Activated CD8-positive, alpha-beta T cell treated with anti-CD3 and anti-CD28 coated beads, Interleukin-2, amount 10 ng/mL, durations not matched to agents 7 days and 5 days (primary cell): ENCODE measurements around the gene RFX2. TPM values are rescaled to one million over a fixed set of nuclear protein-coding genes. Genes with fewer than 3 reads are reported as not detected.
A peak's percentile ranks its signal among the peaks of the same experiment; 100 is the strongest.
"Not testable (repeated sequence)": the region's sequence is repeated elsewhere in the genome, so short reads cannot be mapped to it uniquely, and the experiment has no call there.

Experiments
- ATAC-seq: fragments of 150-1000 bp; cut with Tn5 transposase; one replicate; pipeline ENCODE4 v1.10.0; 2021; ENCODE audit warnings: moderate library complexity
- CTCF ChIA-PET: fragments of 350-600 bp; sonication (Branson Sonifier 250); formaldehyde crosslinking; loops from one replicate; lab custom pipeline; 2021; ENCODE audit warnings: antibody characterized with exemption; lab: Charles Lee
- POLR2A ChIA-PET: fragments of 350-600 bp; sonication (Branson Sonifier 250); formaldehyde crosslinking; loops from one replicate; lab custom pipeline; 2021; ENCODE audit warnings: antibody characterized with exemption; lab: Charles Lee
- DNase-seq: peaks from one replicate; pipeline ENCODE4 v3.0.0-alpha.2; 2020
- H3K27ac Mint-ChIP-seq: one replicate; pipeline ENCODE4 v1.8.0; 2021; ENCODE audit warnings: mild to moderate bottlenecking, mixed read lengths
- H3K27me3 Mint-ChIP-seq: one replicate; pipeline ENCODE4 v1.8.0; 2021; ENCODE audit warnings: low read depth, mixed read lengths
- H3K36me3 Mint-ChIP-seq: one replicate; pipeline ENCODE4 v1.8.0; 2021; ENCODE audit warnings: low read depth, mixed read lengths
- H3K4me1 Mint-ChIP-seq: one replicate; pipeline ENCODE4 v1.8.0; 2021; ENCODE audit warnings: low read depth, mixed read lengths
- H3K4me3 Mint-ChIP-seq: one replicate; pipeline ENCODE4 v1.8.0; 2021; ENCODE audit warnings: mild to moderate bottlenecking, mixed read lengths
- H3K9me3 Mint-ChIP-seq: one replicate; pipeline ENCODE4 v1.8.0; 2022; ENCODE audit warnings: mixed read lengths; ENCODE audit not compliant: insufficient read depth
- total RNA-seq, 2 experiments: library from RNA; stranded (reverse); gene quantifications; one replicate each; pipeline ENCODE4 v1.2.3, GENCODE V29; 2021

RFX2 gene
- total RNA-seq, 2 experiments from 2014 or later, result 12.3 to 13.8 TPM

- Mint-ChIP-seq H3K4me3 (no peak overlapping the region), H3K4me1 (peaks cover 76% of the 10 kb centered on the region), H3K36me3 (peaks cover 32% of the 10 kb centered on the region), H3K9me3 (no peaks in the 10 kb centered on the region), H3K27me3 (no peaks in the 10 kb centered on the region), H3K27ac (peak overlapping the region; percentile 58)
- no peak for DNase-seq
- ChIA-PET POLR2A (interaction anchor here (0.6 to 2.2 kb wide), 4 partner anchors 10 to 400 kb away, joined by 3 to 14 read pairs (median 3); partner anchors contain the start of gene RANBP3), CTCF (interaction anchor here (1.0 to 3.9 kb wide), 21 partner anchors 10 to 284 kb away, joined by 3 to 75 read pairs (median 7); partner anchors contain the start of genes NDUFA11, NRTN, RANBP3 and VMAC)
- ATAC-seq, result no peak
Measured at GRCh38 chr19:5968431-5969373, 141.6 kb downstream of the RFX2 start.

- peaks cover 80% of the 10 kb centered on the region for H3K4me1 Mint-ChIP-seq
Measured at GRCh38 chr19:5967994-5968430, 142.3 kb downstream of the RFX2 start.

GRCh38 chr19:5967571-5967970, 142.7 kb downstream of the RFX2 start:
- Mint-ChIP-seq H3K27ac (no peak overlapping the region), H3K4me1 (peaks cover 81% of the 10 kb centered on the region), H3K27me3 (no peaks in the 10 kb centered on the region), H3K9me3 (no peaks in the 10 kb centered on the region), H3K4me3 (no peak overlapping the region), H3K36me3 (peaks cover 32% of the 10 kb centered on the region)
- no peak for ATAC-seq
- DNase-seq, result no peak
- CTCF ChIA-PET, result interaction anchor here (0.6 to 3.9 kb wide), 28 partner anchors 11 to 285 kb away, joined by 3 to 75 read pairs (median 5); partner anchors contain the start of genes NDUFA11, NRTN, RANBP3 and VMAC
- POLR2A ChIA-PET, result interaction anchor here (0.7 to 2.2 kb wide), 4 partner anchors 11 to 140 kb away, joined by 3 to 14 read pairs (median 3); partner anchors contain the start of gene RANBP3

More at GRCh38 chr19:5967994-5968430, 142.3 kb downstream of the RFX2 start:
- Mint-ChIP-seq H3K4me3 (no peak overlapping the region), H3K36me3 (peaks cover 33% of the 10 kb centered on the region), H3K27me3 (no peaks in the 10 kb centered on the region), H3K27ac (peak overlapping the region; percentile 60), H3K9me3 (no peaks in the 10 kb centered on the region)
- ATAC-seq, result peak; percentile 66
- ChIA-PET POLR2A (interaction anchor here (0.6 to 2.2 kb wide), 5 partner anchors 11 to 400 kb away, joined by 3 to 14 read pairs (median 3); partner anchors contain the start of gene RANBP3), CTCF (interaction anchor here (0.6 to 3.9 kb wide), 28 partner anchors 10 to 285 kb away, joined by 3 to 75 read pairs (median 5); partner anchors contain the start of genes NDUFA11, NRTN, RANBP3 and VMAC)
- peak; percentile 77 for DNase-seq

DNA sequence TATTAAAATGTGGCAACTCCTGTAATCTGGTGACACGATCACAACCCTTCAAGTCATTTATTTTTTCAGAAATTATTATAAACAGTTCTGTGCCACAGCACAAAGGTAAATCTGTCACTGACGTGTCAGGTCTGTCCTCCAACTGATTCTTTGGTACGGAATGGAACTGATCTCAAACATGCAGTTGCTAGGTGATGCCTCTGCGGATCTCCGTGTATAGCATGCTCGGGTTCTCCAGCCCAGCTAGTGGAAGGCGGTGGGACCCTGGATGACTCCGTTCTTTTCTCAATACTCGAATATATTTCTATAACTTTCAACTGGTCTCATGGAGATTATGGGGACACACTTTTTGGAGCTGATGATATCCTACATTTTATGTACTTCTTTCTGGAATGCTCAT, 143.4 kb downstream of the RFX2 start:
- H3K27me3 Mint-ChIP-seq, result no peaks in the 10 kb centered on the region
- no peak for DNase-seq
- peaks cover 26% of the 10 kb centered on the region for H3K36me3 Mint-ChIP-seq
- H3K4me3 Mint-ChIP-seq, result no peak overlapping the region
- no peaks in the 10 kb centered on the region for H3K9me3 Mint-ChIP-seq
- no peak overlapping the region for H3K27ac Mint-ChIP-seq
- CTCF ChIA-PET, result interaction anchor here (1.3 to 3.9 kb wide), 9 partner anchors 10 to 163 kb away, joined by 4 to 75 read pairs (median 20); partner anchors contain the start of genes NRTN and RANBP3
- H3K4me1 Mint-ChIP-seq, result peaks cover 81% of the 10 kb centered on the region
- no peak for ATAC-seq
- POLR2A ChIA-PET, result interaction anchor here (1.4 to 2.2 kb wide), 2 partner anchors 8 to 12 kb away, joined by 3 to 14 read pairs; partner anchors contain the start of gene RANBP3

DNA sequence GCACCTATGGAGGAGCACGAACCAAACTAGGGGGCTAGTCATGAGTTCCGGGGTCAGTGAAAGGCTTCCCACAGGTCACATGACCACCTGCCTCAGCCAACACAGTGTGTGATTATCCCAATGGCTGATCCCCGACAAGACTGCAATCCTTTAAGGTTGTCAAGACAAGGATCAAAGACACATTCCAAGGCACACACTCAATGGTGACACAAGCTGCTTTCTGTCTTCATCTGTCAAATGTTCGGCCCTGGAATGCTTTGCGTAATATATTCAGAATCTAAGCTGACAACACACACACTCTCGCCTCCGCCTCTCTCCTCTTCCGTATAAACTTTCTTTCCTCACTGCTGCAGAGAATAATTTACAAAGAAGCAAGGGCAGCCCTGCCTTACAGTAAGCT, 144.1 kb downstream of the RFX2 start:
- no peak for ATAC-seq
- POLR2A ChIA-PET, result interaction anchor here (1.4 kb wide), 1 partner anchor 9 kb away, joined by 3 read pairs; no protein-coding TSS in a partner anchor

GRCh38 chr19:5964816-5965565, 145.3 kb downstream of the RFX2 start:
- ChIA-PET POLR2A (no interaction called here), CTCF (interaction anchor here (0.8 to 3.8 kb wide), 2 partner anchors 10 to 14 kb away, joined by 4 to 75 read pairs; no protein-coding TSS in a partner anchor)
- no peak for ATAC-seq
- no peaks in the 10 kb centered on the region for H3K9me3 Mint-ChIP-seq
- peaks cover 22% of the 10 kb centered on the region for H3K36me3 Mint-ChIP-seq
- peaks cover 89% of the 10 kb centered on the region for H3K4me1 Mint-ChIP-seq
- peak; percentile 44 for DNase-seq
- H3K4me3 Mint-ChIP-seq, result no peak overlapping the region
- H3K27me3 Mint-ChIP-seq, result no peaks in the 10 kb centered on the region
- H3K27ac Mint-ChIP-seq, result peak overlapping the region; percentile 64

More for the DNA sequence above, 144.1 kb downstream of the RFX2 start:
- H3K36me3 Mint-ChIP-seq, result peaks cover 21% of the 10 kb centered on the region
- no peak for DNase-seq
- no peak overlapping the region for H3K4me3 Mint-ChIP-seq
- no peaks in the 10 kb centered on the region for H3K27me3 Mint-ChIP-seq
- CTCF ChIA-PET, result interaction anchor here (1.0 to 3.9 kb wide), 4 partner anchors 8 to 162 kb away, joined by 4 to 75 read pairs (median 42); partner anchors contain the start of genes NRTN and RANBP3
- H3K4me1 Mint-ChIP-seq, result peaks cover 80% of the 10 kb centered on the region
- no peaks in the 10 kb centered on the region for H3K9me3 Mint-ChIP-seq
- H3K27ac Mint-ChIP-seq, result peak overlapping the region; percentile 46

GRCh38 chr19:5963855-5964254, 146.4 kb downstream of the RFX2 start:
- DNase-seq, result no peak
- Mint-ChIP-seq H3K4me3 (no peak overlapping the region), H3K36me3 (peaks cover 24% of the 10 kb centered on the region), H3K27ac (peak overlapping the region; percentile 96), H3K27me3 (no peaks in the 10 kb centered on the region), H3K4me1 (peaks cover 98% of the 10 kb centered on the region), H3K9me3 (no peaks in the 10 kb centered on the region)
- POLR2A ChIA-PET, result no interaction called here
- no peak for ATAC-seq
- CTCF ChIA-PET, result interaction anchor here (0.7 kb wide), 1 partner anchor 160 kb away, joined by 3 read pairs; no protein-coding TSS in a partner anchor

DNA sequence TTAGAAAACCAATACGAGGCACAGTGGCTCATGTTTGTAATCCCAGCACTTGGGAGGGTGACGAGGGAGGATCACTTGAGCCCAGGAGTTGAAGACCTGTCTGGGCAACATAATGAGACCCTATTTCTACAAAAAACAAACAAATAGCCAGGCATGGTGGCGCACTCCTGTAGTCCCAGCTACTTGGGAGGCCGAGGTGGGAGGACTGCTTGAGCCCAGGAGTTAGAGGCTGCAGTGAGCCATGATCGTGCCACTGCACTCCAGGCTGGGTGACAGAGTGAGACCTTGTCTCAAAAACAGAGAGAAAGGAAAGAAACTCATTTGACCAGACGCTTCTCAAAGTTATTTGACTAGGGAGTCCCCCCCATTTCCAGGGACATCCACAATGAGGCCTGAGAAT, 147.0 kb downstream of the RFX2 start:
- H3K27me3 Mint-ChIP-seq, ATAC-seq, H3K9me3 Mint-ChIP-seq, DNase-seq: not testable (repeated sequence)
- Mint-ChIP-seq H3K36me3 (peaks cover 25% of the 10 kb centered on the region), H3K4me1 (peaks cover 96% of the 10 kb centered on the region), H3K4me3 (peak overlapping the region; percentile 31), H3K27ac (peak overlapping the region; percentile 96)
- CTCF ChIA-PET, result interaction anchor here (1.3 kb wide), 1 partner anchor 12 kb away, joined by 4 read pairs; no protein-coding TSS in a partner anchor
- POLR2A ChIA-PET, result interaction anchor here (1.3 kb wide), 1 partner anchor 9 kb away, joined by 4 read pairs; no protein-coding TSS in a partner anchor

DNA sequence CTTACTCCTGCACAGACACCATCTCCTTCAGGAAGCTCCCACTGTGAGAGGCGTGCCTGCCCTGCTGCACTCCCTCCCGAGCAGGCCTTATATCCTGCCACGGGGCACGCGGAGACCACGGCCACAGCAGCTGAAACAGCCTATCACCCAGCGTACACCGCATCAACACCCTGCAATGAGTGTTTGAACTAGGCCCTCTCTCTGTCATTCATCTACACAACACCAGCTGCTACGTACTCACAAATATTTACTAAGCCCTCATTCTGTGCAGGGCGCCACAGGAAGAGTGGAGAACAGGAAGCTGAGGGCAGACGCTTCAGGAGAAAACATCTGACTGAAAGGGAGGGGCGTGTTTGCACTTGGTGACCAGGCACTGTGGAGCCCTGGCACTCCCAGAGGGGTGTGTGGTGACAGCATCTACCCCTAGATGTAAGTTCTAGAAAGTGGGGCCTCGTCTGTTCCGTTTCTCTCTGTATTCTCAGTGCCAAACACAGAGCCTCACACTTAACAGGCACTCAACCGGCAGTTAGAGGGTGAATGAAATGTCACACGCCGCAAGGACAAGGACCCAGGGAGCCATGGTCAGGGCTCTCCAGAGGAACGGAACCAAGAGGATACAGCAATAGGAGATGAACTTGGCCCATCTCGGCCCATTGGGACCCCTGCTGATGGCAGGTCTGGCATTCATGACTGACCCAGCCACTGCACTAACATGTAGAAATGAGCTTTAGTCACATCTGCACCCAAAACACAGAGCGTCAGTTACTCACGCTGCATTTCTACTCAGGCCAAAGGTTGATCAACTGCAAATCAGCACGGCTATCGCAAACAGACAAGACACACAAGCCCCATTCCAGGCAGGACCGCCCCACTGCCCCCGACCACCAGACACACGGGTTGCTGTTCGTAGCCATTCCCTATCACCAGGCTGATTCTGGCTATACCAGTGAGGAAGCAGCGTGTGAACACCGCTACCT, 148.0 kb downstream of the RFX2 start:
- CTCF ChIA-PET, result interaction anchor here (0.5 to 2.9 kb wide), 10 partner anchors 9 to 292 kb away, joined by 3 to 15 read pairs (median 8); partner anchors contain the start of genes NRTN and RPL36
- Mint-ChIP-seq H3K4me1 (peaks cover 93% of the 10 kb centered on the region), H3K4me3 (peak overlapping the region; percentile 52), H3K9me3 (no peaks in the 10 kb centered on the region), H3K27me3 (no peaks in the 10 kb centered on the region), H3K27ac (peak overlapping the region; percentile 96), H3K36me3 (peaks cover 28% of the 10 kb centered on the region)
- POLR2A ChIA-PET, result interaction anchor here (0.6 to 2.0 kb wide), 11 partner anchors 9 to 414 kb away, joined by 3 to 7 read pairs (median 5); partner anchors contain the start of genes NDUFA11, RANBP3 and VMAC
- peak; percentile 84 for DNase-seq
- peak; percentile 90 for ATAC-seq
